H9 (cell line): ENCODE results near the gene IQCE. TPM values are rescaled to one million over a fixed set of nuclear protein-coding genes. Genes with fewer than 3 reads are reported as not detected.

ENCODE experiments used
- DNase-seq: peaks from one replicate; pipeline ENCODE4 v3.0.0-alpha.2; 2017
- H2AFZ ChIP-seq: one replicate; pipeline ENCODE4 v1.6.1; 2013; ENCODE audit warnings: mild to moderate bottlenecking, low read length, control low read depth, moderate library complexity
- H2AK5ac ChIP-seq: 2 replicates; pipeline ENCODE4 v1.6.1; 2013; ENCODE audit warnings: low read length, control low read depth, mixed read lengths; ENCODE audit not compliant: insufficient read length
- H2BK120ac ChIP-seq: one replicate; pipeline ENCODE4 v1.6.1; 2013; ENCODE audit warnings: low read depth, mild to moderate bottlenecking, low read length, control low read depth, inconsistent platforms; ENCODE audit not compliant: poor library complexity, severe bottlenecking
- H2BK12ac ChIP-seq: 2 replicates; pipeline ENCODE4 v1.6.1; 2013; ENCODE audit warnings: low read length, control low read depth, mixed read lengths, low read depth; ENCODE audit not compliant: insufficient read length
- H2BK15ac ChIP-seq: 2 replicates; pipeline ENCODE4 v1.6.1; 2013; ENCODE audit warnings: low read depth, low read length, control low read depth
- H2BK20ac ChIP-seq: one replicate; pipeline ENCODE4 v1.6.1; 2013; ENCODE audit warnings: low read depth, mild to moderate bottlenecking, low read length, control low read depth, inconsistent platforms; ENCODE audit not compliant: poor library complexity, severe bottlenecking
- H2BK5ac ChIP-seq: 2 replicates; pipeline ENCODE4 v1.6.1; 2013; ENCODE audit warnings: low read length, control low read depth, mixed read lengths; ENCODE audit not compliant: insufficient read length
- H3K14ac ChIP-seq: 2 replicates; pipeline ENCODE4 v1.6.1; 2013; ENCODE audit warnings: low read length, control low read depth; ENCODE audit not compliant: insufficient read depth
- H3K18ac ChIP-seq: 2 replicates; pipeline ENCODE4 v1.6.1; 2013; ENCODE audit warnings: low read depth, mild to moderate bottlenecking, mixed read lengths, low read length, control low read depth; ENCODE audit not compliant: insufficient read length
- H3K23ac ChIP-seq: 2 replicates; pipeline ENCODE4 v1.6.1; 2013; ENCODE audit warnings: low read length, control low read depth, mixed read lengths, low read depth; ENCODE audit not compliant: insufficient read length
- H3K23me2 ChIP-seq: 2 replicates; pipeline ENCODE4 v1.6.1; 2013; ENCODE audit warnings: low read depth, mild to moderate bottlenecking, mixed read lengths, low read length, control low read depth; ENCODE audit not compliant: insufficient read length, poor library complexity, severe bottlenecking
- H3K27ac ChIP-seq: 2 replicates; pipeline ENCODE4 v1.5.1; 2013; ENCODE audit warnings: low read length, control low read depth, mixed read lengths, low read depth; ENCODE audit not compliant: insufficient read length
- H3K27me3 ChIP-seq: 2 replicates; pipeline ENCODE4 v1.6.1; 2013; ENCODE audit warnings: low read length, control low read depth, inconsistent platforms; ENCODE audit not compliant: insufficient read depth
- H3K4ac ChIP-seq: 2 replicates; pipeline ENCODE4 v1.6.1; 2013; ENCODE audit warnings: low read depth, mild to moderate bottlenecking, control low read depth, inconsistent platforms, low read length, moderate library complexity
- H3K4me1 ChIP-seq: 2 replicates; pipeline ENCODE4 v1.6.1; 2013; ENCODE audit warnings: low read length, control low read depth, inconsistent platforms; ENCODE audit not compliant: insufficient read depth
- H3K4me2 ChIP-seq: 2 replicates; pipeline ENCODE4 v1.6.1; 2013; ENCODE audit warnings: low read length, control low read depth, mixed read lengths; ENCODE audit not compliant: insufficient read length, insufficient read depth
- H3K56ac ChIP-seq: 2 replicates; pipeline ENCODE4 v1.6.1; 2013; ENCODE audit warnings: low read depth, mild to moderate bottlenecking, mixed read lengths, low read length, control low read depth; ENCODE audit not compliant: insufficient read length
- H3K79me1 ChIP-seq: 2 replicates; pipeline ENCODE4 v1.6.1; 2013; ENCODE audit warnings: low read depth, mild to moderate bottlenecking, moderate library complexity, low read length, control low read depth, inconsistent platforms; ENCODE audit not compliant: insufficient read depth, poor library complexity, severe bottlenecking
- H3K79me2 ChIP-seq: 2 replicates; pipeline ENCODE4 v1.6.1; 2013; ENCODE audit warnings: low read length, control low read depth, inconsistent platforms; ENCODE audit not compliant: insufficient read depth
- H3K9ac ChIP-seq: 2 replicates; pipeline ENCODE4 v1.6.1; 2013; ENCODE audit warnings: low read length, control low read depth, mixed read lengths; ENCODE audit not compliant: insufficient read length; ENCODE audit errors: extremely low read depth
- H3K9me3 ChIP-seq: one replicate; pipeline ENCODE4 v1.6.1; 2013; ENCODE audit warnings: low read depth, low read length, inconsistent platforms; ENCODE audit not compliant: control insufficient read depth
- H3T11ph ChIP-seq: one replicate; pipeline ENCODE4 v1.6.1; 2013; ENCODE audit warnings: mild to moderate bottlenecking, low read length, control low read depth, inconsistent platforms
- H4K20me1 ChIP-seq: one replicate; pipeline ENCODE4 v1.6.1; 2013; ENCODE audit not compliant: control insufficient read depth, insufficient read length, insufficient read depth
- H4K5ac ChIP-seq: 2 replicates; pipeline ENCODE4 v1.6.1; 2013; ENCODE audit warnings: low read depth, mild to moderate bottlenecking, mixed read lengths, low read length, control low read depth; ENCODE audit not compliant: insufficient read length
- H4K8ac ChIP-seq: replicated peaks from 2 replicates; pipeline ENCODE4 v1.6.1; 2013; ENCODE audit warnings: low read length, control low read depth, mixed read lengths, low read depth; ENCODE audit not compliant: insufficient read length
- H4K91ac ChIP-seq: 2 replicates; pipeline ENCODE4 v1.6.1; 2013; ENCODE audit warnings: low read depth, mild to moderate bottlenecking, moderate library complexity, mixed read lengths, low read length, control low read depth; ENCODE audit not compliant: insufficient read length
- H3K27ac Mint-ChIP-seq, 3 experiments: 2 replicates in 2 of 3; 3 replicates in 1 of 3; pipeline ENCODE4 v1.8.0; 2020 to 2021; ENCODE audit warnings: mixed read lengths in 3 of 3, mild to moderate bottlenecking in 1 of 3, moderate library complexity in 1 of 3
- H3K27me3 Mint-ChIP-seq: 2 replicates; pipeline ENCODE4 v1.8.0; 2021; ENCODE audit warnings: low read depth, mild to moderate bottlenecking, moderate library complexity, mixed read lengths
- H3K36me3 Mint-ChIP-seq, 3 experiments: 2 replicates in 2 of 3; 3 replicates in 1 of 3; pipeline ENCODE4 v1.8.0; 2020 to 2021; ENCODE audit warnings: low read depth in 3 of 3, mixed read lengths in 3 of 3; ENCODE audit not compliant: insufficient read depth in 1 of 3
- H3K4me1 Mint-ChIP-seq, 2 experiments: 2 replicates each; pipeline ENCODE4 v1.8.0; 2020; ENCODE audit warnings: mixed read lengths in 2 of 2
- H3K4me3 Mint-ChIP-seq, 2 experiments: 2 replicates in 1 of 2; 3 replicates in 1 of 2; pipeline ENCODE4 v1.8.0; 2020 to 2021; ENCODE audit warnings: mild to moderate bottlenecking in 2 of 2, mixed read lengths in 2 of 2, moderate library complexity in 1 of 2
- H3K9me3 Mint-ChIP-seq, 2 experiments: 2 replicates in 1 of 2; 3 replicates in 1 of 2; pipeline ENCODE4 v1.8.0; 2020; ENCODE audit warnings: mild to moderate bottlenecking in 2 of 2, mixed read lengths in 2 of 2, moderate library complexity in 1 of 2
- WGBS: extraction: QIAGEN DNeasy Blood & Tissue Kit; methylation state at CpG from one replicate; pipeline ENCODE4 v1.1.7; 2013; ENCODE audit warnings: missing lambda C conversion rate, low lambda C conversion rate, mixed read lengths; ENCODE audit not compliant: insufficient read length; ENCODE audit errors: extremely low coverage; 5-methylcytosine and 5-hydroxymethylcytosine counted together
- total RNA-seq: library from RNA; stranded (reverse); gene quantifications from 2 replicates; pipeline ENCODE4 v1.2.1, GENCODE V29; 2021
- TF ChIP-seq, protein P1 (sequence below): fragments of 200-600 bp; sonication (generic); conservative IDR thresholded peaks from 3 replicates; pipeline ENCODE4 v1.8.0; 2021; ENCODE audit warnings: antibody characterized with exemption, mild to moderate bottlenecking

Gene IQCE
- total RNA-seq, 1 experiment from 2014 or later = 7.0 TPM

DNA sequence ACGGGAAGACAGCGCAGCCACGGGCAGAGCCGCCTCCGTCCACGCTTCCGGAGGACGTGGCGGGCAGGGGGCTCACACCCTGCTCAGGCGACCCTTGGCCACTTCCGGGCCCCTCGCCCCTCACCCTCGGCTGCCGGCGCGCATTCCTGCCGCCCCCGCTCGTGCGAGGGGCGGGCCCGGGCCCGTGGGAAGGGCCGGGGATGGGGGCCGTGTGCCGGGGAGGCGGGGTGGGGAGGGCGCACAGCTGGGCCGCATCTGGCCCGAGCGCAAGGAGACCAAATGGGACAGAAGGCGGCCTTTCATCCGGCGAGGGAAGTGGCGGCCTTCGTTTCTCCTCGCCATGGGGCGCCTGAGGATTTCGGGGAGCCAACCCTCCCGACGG is 40.1 kb upstream of the IQCE start:
- Histone ChIP-seq H2AK5ac (no peak overlapping the region), H3K9me3 (no peaks in the 10 kb centered on the region), H3K23ac (no peak overlapping the region), H2BK5ac (no peak overlapping the region), H2BK120ac (no peak overlapping the region), H4K8ac (no peak overlapping the region), H3K23me2 (peaks cover 13% of the 10 kb centered on the region), H2BK20ac (no peak overlapping the region), H3K56ac (no peak overlapping the region), H4K20me1 (no peaks in the 10 kb centered on the region), H4K5ac (no peak overlapping the region), H3K27ac (no peak overlapping the region), H3K79me2 (no peaks in the 10 kb centered on the region; the same call in 1 of the 2 replicates), H3K27me3 (no peaks in the 10 kb centered on the region; the same call in 1 of the 2 replicates), H3K79me1 (no peaks in the 10 kb centered on the region), H3K14ac (no peak overlapping the region), H3K4me1 (peaks cover 4% of the 10 kb centered on the region; the same call in 1 of the 2 replicates), H4K91ac (no peak overlapping the region), H2AFZ (no peak overlapping the region), H3T11ph (no peak overlapping the region), H2BK15ac (no peak overlapping the region), H2BK12ac (no peak overlapping the region), H3K4me2 (peak overlapping the region; percentile 52), H3K9ac (no peak overlapping the region), H3K4ac (no peak overlapping the region), H3K18ac (no peak overlapping the region)
- peaks cover 42 to 44% of the 10 kb centered on the region in 2 experiments for H3K4me1 Mint-ChIP-seq
- no CpG with 5 or more reads among the region's 41 CpGs for WGBS
- H3K4me3 Mint-ChIP-seq = peak overlapping the region; percentile 65 to 79
- H3K9me3 Mint-ChIP-seq = no peaks in the 10 kb centered on the region
- no peak overlapping the region for H3K27ac Mint-ChIP-seq
- H3K27me3 Mint-ChIP-seq = peaks cover 26% of the 10 kb centered on the region
- TF ChIP-seq, protein P1, sequence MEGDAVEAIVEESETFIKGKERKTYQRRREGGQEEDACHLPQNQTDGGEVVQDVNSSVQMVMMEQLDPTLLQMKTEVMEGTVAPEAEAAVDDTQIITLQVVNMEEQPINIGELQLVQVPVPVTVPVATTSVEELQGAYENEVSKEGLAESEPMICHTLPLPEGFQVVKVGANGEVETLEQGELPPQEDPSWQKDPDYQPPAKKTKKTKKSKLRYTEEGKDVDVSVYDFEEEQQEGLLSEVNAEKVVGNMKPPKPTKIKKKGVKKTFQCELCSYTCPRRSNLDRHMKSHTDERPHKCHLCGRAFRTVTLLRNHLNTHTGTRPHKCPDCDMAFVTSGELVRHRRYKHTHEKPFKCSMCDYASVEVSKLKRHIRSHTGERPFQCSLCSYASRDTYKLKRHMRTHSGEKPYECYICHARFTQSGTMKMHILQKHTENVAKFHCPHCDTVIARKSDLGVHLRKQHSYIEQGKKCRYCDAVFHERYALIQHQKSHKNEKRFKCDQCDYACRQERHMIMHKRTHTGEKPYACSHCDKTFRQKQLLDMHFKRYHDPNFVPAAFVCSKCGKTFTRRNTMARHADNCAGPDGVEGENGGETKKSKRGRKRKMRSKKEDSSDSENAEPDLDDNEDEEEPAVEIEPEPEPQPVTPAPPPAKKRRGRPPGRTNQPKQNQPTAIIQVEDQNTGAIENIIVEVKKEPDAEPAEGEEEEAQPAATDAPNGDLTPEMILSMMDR = no peak
- peaks cover 0 to 5% (median 4%) of the 10 kb centered on the region in 3 experiments; a peak in 2 of 7 replicates for H3K36me3 Mint-ChIP-seq
- DNase-seq = no peak
